ENCODE measurements around the gene EMP3.

EMP3 gene

DNA sequence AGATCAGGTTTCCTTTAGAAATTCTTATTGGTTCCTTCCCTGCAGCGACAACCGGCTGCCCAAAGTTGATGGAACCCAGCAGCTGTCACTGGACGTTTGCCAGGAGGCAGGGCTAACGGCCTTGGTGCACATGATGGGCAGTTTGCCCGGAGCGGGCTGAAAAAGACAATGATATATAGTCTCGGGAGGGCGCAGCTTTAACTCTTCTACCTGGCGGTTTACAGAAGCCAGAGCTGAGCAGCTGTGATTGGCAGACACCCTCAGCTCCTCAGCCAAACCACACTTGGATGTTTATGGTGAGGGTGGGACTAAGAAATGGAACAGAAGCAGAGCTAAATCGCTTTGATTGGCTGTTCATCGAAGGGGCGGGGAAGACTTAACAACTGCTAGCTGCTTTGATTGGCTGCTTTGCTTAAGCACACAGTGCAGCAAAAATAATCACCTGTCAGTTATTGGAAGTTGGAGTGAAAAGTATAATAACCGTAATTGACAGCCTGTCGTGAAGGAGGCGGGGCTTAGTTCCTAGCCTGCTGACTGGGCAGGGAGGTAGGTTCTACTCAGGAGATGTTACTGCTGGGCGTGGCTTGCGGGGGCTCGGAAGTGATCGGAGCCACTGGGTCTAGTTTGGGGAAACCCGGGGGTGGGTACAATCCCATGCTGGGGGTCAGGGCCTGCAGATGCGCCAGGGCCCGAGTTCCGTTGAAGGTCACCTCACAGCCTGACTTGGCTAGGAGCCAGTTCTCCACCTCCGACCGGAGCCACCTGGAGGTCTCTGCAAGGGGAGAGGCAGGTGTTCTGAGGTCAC, 7.5 kb downstream of the EMP3 start:
- TF ChIP-seq CTCF (IDR thresholded peaks at IDR 0.05; ENCODE audit: low read depth, low read length), result no peak
- DNase-seq (ENCODE audit: extremely low read depth, low read depth), result peak; percentile 85

- TF ChIP-seq CTCF (IDR thresholded peaks at IDR 0.05; ENCODE audit: low read depth, low read length), result peak; percentile 83
- DNase-seq (ENCODE audit: extremely low read depth, low read depth), result peak; percentile 82
Observed at GRCh38 chr19:48333467-48334384, 8.4 kb downstream of the EMP3 start.

- no peak for DNase-seq (ENCODE audit: extremely low read depth, low read depth)
- TF ChIP-seq CTCF (IDR thresholded peaks at IDR 0.05; ENCODE audit: low read depth, low read length), result no peak
Observed at GRCh38 chr19:48338253-48338755, 13.0 kb downstream of the EMP3 start.

- no peak for TF ChIP-seq CTCF (IDR thresholded peaks at IDR 0.05; ENCODE audit: low read depth, low read length)
- no peak for DNase-seq (ENCODE audit: extremely low read depth, low read depth)
Observed at GRCh38 chr19:48338802-48339503, 13.6 kb downstream of the EMP3 start.

- no peak for DNase-seq (ENCODE audit: extremely low read depth, low read depth)
- TF ChIP-seq CTCF (IDR thresholded peaks at IDR 0.05; ENCODE audit: low read depth, low read length), result no peak
Observed at GRCh38 chr19:48340995-48341394, 15.6 kb downstream of the EMP3 start.

DNA sequence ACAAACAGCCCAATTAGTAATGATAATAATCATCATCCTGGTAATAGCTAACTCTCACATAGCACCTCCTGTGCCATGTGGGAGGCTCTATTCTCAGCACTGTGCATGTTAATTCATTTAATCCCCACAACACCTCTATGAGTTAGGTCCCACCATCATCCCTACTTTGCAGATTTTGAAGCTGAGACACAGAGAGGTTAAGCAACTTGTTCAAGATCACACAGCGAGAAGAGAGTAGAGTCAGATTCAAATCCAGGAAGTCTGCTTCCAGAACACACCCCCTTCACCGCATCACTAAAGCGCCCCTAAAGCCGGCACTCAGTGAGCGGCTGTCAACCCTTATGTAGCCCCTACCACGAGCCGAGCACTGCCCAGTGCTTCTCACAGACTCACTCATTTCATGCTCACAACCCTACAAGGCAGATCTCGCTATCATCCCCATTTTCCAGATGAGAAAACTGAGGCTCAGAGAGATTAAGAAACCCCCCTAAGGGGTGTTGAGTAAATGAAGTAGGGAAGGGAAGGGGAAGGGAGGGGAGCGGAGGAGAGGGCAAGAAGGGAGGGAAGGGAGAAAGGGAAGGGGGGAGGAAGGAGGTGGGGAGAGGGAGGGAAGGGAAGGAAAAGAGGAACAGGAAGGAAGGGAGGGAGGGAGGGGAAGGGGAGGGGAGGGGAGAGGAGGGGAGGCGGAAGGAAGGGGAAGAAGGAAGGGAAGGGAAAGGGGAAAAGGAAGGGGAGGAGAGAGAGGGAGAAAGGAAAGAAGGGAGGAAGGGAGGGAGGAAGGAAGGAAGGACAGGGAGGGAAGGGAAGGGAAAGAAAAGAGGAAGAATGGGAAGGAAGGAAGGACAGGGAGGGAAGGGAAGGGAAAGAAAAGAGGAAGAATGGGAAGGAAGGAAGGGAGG, 16.4 kb downstream of the EMP3 start:
- no peak for TF ChIP-seq CTCF (IDR thresholded peaks at IDR 0.05; ENCODE audit: low read depth, low read length)
- DNase-seq (ENCODE audit: extremely low read depth, low read depth), result no peak

Data from AG09319 (cell line).